Transverse colon (tissue), 3 donors: ENCODE measurements around the gene EEFSEC.

Experiments used
- EP300 ChIP-seq: sonication (generic); formaldehyde crosslinking; IDR thresholded peaks from one replicate; pipeline ENCODE4 v1.6.1; 2017; ENCODE audit warnings: antibody characterized with exemption, low read depth
- POLR2A ChIP-seq: fragments of 450-650 bp; IDR thresholded peaks from one replicate; pipeline ENCODE4 v1.6.1; 2016; ENCODE audit warnings: antibody characterized with exemption, mild to moderate bottlenecking, moderate library complexity
- POLR2AphosphoS5 ChIP-seq, 3 donors: sonication (generic); formaldehyde crosslinking; IDR thresholded peaks; one replicate each; pipeline ENCODE4 v1.6.1; 2016; ENCODE audit warnings: antibody characterized with exemption in 3 of 3

- TF ChIP-seq EP300 (no peak), POLR2AphosphoS5 (IDR thresholded peaks at IDR 0.05) (no peak), POLR2A (no peak)
These were observed 184.0 kb downstream of the EEFSEC start for GRCh38 chr3:128337305-128337704.
